Measurements from ENCODE around the gene CYP2S1.

The CYP2S1 gene

DNA sequence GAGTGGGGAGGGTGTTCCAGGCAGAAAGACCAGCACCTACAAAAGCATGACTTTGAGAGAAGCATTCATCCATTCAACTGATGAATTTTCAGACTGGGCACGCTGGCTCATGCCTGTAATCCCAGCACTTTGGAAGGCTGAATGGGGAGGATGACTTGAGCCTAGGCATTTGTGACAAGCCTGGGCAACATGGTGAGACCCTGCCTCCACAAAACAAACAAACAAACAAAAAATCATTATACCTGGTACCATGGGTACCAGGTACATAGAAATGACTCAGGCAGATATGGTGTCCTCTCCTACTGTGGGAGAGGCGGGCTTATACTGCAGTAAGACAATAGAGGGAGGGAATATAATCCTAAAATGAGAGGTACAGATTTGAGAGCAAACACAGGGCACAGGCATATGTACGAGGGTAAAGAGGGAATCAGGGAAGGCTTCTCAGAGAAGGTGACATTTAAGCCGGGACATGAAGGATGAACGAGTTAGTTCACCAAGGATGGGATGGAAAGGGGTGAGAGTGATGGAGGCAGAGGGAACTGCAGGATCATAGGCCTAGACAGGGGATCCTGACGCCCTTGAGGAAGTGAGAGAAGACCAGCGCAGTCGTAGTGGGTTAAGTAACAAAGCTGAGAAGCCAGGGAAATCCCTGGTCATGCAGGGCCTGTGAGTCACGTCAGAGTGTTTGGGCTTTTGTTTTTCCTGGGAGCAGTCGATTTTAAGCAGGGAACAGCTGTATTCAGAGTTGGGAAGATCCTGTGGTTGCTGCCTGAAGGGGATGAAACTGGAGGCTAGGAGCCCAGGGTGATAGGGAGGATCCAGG, 2.9 kb downstream of the CYP2S1 start:
- no peak for DNase-seq (ENCODE audit: low spot score)

DNA sequence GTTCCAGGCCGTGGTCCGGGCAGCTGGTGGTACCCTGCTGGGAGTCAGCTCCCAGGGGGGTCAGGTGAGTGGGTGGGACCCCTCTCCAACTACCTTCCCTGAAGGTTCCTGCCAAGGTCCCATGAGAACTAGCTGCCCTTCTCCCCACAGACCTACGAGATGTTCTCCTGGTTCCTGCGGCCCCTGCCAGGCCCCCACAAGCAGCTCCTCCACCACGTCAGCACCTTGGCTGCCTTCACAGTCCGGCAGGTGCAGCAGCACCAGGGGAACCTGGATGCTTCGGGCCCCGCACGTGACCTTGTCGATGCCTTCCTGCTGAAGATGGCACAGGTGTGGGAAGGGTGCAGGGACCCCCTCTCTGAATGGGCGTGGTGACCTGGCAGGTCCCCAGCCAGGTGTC, 5.5 kb downstream of the CYP2S1 start:
- no peak for DNase-seq (ENCODE audit: low spot score)

GRCh38 chr19:41203371-41203770, 10.4 kb downstream of the CYP2S1 start:
- DNase-seq (ENCODE audit: low spot score), result no peak

GRCh38 chr19:41204338-41204737, 11.3 kb downstream of the CYP2S1 start:
- DNase-seq (ENCODE audit: low spot score), result peak; percentile 55

GRCh38 chr19:41205995-41206394, 13.0 kb downstream of the CYP2S1 start:
- DNase-seq (ENCODE audit: low spot score), result no peak

DNA sequence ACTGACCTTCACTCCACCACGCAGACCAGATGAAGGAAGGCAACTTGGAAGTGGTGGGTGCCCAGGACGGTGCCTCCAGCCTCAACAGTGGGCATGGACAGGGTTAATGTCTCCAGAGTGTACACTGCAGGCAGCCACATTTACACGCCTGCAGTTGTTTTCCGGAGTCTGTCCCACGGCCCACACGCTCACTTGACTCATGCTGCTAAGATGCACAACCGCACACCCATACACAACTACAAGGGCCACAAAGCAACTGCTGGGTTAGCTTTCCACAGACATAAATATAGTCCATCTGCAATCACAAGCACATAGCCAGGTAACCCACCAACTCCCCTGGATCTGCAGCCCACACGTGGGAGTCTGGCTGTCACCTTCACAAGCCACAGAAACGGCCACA, 13.4 kb downstream of the CYP2S1 start:
- no peak for DNase-seq (ENCODE audit: low spot score)

GRCh38 chr19:41206926-41207750, 14.1 kb downstream of the CYP2S1 start:
- no peak for DNase-seq (ENCODE audit: low spot score)

DNA sequence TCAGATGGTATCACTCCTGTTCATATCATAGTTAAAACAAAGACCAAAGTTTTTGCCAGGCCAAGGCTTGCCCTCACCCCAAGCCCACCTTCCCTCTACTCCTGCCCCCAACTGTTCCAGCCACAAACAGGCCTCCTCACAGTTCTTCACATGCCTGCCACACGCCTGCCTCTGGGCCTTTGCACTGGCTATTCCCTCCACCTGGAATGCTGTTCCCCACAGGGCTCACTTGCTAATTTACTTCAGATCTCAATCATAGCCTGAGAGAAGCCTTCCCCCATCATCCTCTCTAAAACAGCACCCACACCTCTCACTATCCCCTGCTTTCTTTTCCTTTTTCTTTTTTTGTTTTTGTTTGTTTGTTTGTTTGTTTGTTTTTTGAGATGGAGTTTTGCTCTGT, 21.1 kb downstream of the CYP2S1 start:
- DNase-seq (ENCODE audit: low spot score), result no peak

- DNase-seq (ENCODE audit: low spot score), result no peak
Observed at GRCh38 chr19:41217741-41218140, 24.7 kb downstream of the CYP2S1 start.

GRCh38 chr19:41218249-41218614, 25.2 kb downstream of the CYP2S1 start:
- no peak for DNase-seq (ENCODE audit: low spot score)

DNA sequence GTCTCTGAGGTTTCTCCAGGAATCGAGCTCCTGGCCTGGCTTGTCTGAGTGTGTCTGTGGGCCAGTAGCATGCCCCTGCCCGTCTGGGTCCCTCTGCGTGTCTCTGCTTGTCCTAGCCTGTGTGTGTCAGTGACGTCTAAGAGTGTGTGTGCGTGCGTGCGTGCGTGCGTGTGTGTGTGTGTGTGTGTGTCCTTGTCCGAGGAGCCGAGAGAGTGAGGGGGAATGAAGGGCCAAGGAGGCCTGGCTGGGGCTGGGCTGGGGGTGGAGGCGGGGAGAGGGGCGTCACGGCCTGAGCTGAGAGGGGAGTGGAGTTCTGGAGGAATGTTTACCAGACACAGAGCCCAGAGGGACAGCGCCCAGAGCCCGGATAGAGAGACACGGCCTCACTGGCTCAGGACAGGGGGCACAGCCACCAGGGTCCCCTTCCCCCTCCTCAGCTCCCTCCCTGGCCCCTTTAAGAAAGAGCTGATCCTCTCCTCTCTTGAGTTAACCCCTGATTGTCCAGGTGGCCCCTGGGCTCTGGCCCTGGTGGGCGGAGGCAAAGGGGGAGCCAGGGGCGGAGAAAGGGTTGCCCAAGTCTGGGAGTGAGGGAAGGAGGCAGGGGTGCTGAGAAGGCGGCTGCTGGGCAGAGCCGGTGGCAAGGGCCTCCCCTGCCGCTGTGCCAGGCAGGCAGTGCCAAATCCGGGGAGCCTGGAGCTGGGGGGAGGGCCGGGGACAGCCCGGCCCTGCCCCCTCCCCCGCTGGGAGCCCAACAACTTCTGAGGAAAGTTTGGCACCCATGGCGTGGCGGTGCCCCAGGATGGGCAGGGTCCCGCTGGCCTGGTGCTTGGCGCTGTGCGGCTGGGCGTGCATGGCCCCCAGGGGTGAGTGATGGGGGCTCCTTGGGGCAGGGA, 25.8 kb downstream of the CYP2S1 start, which contains the start of gene AXL:
Gene AXL (plus strand): TSS at position 609 of the 893 bp plus-strand sequence. CDS start 170 bp downstream, at position 779.
- no peak for DNase-seq (ENCODE audit: low spot score)

DNA sequence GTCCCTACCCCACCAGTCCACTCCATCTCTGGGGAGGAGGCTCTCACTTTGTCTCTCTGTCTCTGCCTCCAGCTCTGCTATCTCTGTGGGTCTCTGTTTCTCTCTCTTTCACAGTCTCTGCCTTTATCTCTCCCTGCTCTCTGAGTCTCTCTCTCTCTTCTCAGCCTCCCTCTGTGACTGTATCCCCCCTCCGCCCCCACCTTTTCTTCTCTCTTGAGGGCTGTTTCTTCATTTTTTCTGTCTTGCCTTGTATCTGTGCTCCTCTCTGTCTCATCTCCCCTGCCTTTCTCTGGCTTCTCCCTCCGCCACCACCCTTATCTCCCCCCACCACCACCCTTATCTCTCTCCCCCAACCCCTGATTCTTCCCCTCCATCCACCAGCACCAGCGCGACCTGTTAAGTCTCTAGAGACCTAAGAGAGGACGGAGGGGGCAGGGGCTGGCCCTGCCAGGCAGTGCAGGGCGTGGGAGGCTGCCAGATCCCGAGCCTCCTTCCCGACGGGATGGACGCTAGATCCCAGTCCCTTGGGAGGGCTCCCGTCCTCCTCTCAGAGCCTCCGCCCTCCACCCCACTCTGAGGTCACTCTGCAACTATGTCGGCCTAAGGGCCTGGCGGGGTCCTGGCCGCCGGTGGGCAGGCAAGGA, 27.0 kb downstream of the CYP2S1 start:
- DNase-seq (ENCODE audit: low spot score), result no peak

DNA sequence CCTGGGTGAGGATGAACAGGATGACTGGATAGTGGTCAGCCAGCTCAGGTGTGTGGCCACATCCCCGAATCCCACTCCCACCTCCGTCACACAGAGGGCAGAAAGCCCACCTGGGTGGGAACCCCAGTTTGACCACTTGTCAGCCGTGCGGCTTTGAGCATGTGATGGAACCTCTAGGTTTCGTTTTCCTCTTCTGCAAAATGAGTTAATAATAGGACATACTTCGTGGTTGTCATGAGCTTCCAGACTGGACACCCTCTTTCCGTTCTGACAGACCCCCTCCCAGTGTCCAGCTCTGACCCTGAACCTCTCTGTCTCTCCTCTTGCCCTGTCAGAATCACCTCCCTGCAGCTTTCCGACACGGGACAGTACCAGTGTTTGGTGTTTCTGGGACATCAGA, 27.8 kb downstream of the CYP2S1 start:
- no peak for DNase-seq (ENCODE audit: low spot score)

- DNase-seq (ENCODE audit: low spot score), result no peak
Observed at GRCh38 chr19:41221514-41222205, 28.6 kb downstream of the CYP2S1 start.

DNA sequence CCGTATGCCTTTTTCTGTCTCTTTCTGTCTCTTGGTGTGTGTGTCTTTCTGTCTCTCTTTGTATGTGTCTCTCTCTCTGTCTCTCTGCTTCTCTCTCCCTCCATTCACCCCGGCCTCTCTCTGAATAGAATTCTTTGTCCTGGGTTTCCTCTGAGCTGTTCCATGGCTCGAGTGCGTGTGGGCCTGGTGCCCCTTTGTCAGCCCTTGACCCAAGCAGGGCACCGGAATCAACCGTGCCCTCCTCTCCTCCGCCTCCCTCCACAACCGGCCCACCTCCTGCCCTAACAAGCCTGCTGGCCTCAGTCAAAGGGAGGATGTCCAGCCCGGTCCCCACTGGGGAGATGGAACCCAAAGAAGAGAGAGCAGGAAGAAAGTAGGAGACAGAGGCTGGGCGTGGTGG, 29.2 kb downstream of the CYP2S1 start:
- DNase-seq (ENCODE audit: low spot score), result no peak

- no peak for DNase-seq (ENCODE audit: low spot score)
Observed at GRCh38 chr19:41223431-41224234, 30.6 kb downstream of the CYP2S1 start.

DNA sequence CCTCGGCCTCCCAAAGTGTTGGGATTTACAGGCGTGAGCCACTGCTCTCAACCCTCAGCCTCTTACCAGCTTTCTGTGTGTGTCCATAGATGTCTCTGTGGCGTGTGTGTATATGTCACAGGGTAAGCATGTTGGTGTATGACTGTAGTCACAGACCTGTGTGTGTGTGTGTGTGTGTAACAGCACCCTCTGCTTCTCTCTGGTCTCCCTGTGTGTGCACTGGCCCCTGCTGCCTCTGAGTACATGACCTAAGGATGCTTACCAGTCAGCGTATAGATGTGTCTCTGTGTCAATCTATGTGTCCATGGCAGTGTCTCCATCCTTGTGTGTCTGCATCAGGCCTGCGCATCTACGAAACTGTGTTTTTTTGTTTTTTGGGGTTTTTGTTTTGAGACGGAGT, 31.6 kb downstream of the CYP2S1 start:
- DNase-seq (ENCODE audit: low spot score), result no peak

DNA sequence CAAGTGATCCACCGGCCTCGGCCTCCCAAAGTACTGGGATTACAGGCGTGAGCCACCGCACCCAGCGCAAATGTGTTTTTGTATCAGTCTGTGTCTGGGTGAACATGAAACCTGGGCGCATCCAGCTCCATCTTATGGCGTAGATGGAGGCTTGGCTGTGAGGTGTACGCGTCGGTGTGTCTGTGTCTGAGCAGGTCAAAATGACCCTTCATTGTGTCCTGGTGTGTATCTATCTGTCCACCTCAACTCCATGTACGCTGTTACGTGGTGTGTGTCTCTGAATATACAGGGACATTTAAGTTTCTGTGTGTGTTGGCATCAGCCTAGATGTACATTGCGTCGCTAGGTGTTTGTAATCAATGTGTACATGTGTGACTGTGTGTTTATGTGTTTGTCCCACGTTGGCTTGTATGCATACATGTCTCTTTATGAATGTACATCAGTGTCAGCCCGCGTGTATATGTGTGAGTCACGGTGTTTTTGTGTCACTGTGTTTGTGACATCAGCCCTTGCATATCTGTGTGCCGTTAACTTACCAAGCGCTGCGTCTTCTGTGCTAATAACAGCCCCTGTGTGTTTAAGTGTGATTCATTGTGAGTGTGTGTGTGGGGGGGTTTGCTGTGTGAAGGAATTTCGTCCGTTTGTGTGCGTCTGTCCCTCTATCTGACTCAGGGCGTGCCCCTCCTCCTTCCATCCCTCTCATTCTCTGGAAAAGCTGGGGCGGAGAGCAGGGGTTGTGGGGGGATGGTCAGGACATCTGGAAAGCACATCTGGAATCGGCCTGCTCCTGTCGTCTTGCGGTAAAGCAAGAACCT, 32.4 kb downstream of the CYP2S1 start:
- DNase-seq (ENCODE audit: low spot score), result no peak
